Measurements from ENCODE around the gene NOL9. TPM values are rescaled to one million over a fixed set of nuclear protein-coding genes. Genes with fewer than 3 reads are reported as not detected.

The NOL9 gene
- total RNA-seq, 4 donors from 2014 or later, result 4.7 to 44.8 (median 23.7) TPM

- Histone ChIP-seq H3K4me3 (no peak overlapping the region), H3K27me3 (no peaks in the 10 kb centered on the region), H3K36me3 (no peaks in the 10 kb centered on the region), H3K9me3 (no peaks in the 10 kb centered on the region), H3K4me1 (peaks cover 0 to 4% of the 10 kb centered on the region in 2 donors), H3K27ac (no peak overlapping the region)
- intact Hi-C loops (cut with DNase I; ENCODE audit: low total_unique reads), result no loop called here
- TF ChIP-seq POLR2A (IDR thresholded peaks at IDR 0.05) (no peak), CTCF (IDR thresholded peaks at IDR 0.05) (no peak)
- DNase-seq, result no peak
Observed at GRCh38 chr1:6507461-6507911, 46.8 kb downstream of the NOL9 start.

GRCh38 chr1:6507037-6507428 is 47.3 kb downstream of the NOL9 start:
- H3K27me3 ChIP-seq, result no peaks in the 10 kb centered on the region
- no peak for DNase-seq
- TF ChIP-seq CTCF (IDR thresholded peaks at IDR 0.05) (no peak), POLR2A (IDR thresholded peaks at IDR 0.05) (no peak)
- H3K36me3 ChIP-seq, result no peaks in the 10 kb centered on the region
- H3K27ac ChIP-seq, result no peak overlapping the region
- H3K9me3 ChIP-seq, result no peaks in the 10 kb centered on the region
- peaks cover 0 to 8% of the 10 kb centered on the region in 2 donors for H3K4me1 ChIP-seq
- H3K4me3 ChIP-seq, result no peak overlapping the region
- intact Hi-C loops (cut with DNase I; ENCODE audit: low total_unique reads), result no loop called here

GRCh38 chr1:6506210-6507036 is 47.9 kb downstream of the NOL9 start:
- TF ChIP-seq CTCF (IDR thresholded peaks at IDR 0.05) (no peak), POLR2A (IDR thresholded peaks at IDR 0.05) (no peak)

GRCh38 chr1:6505367-6506209 is 48.7 kb downstream of the NOL9 start:
- no peaks in the 10 kb centered on the region for H3K36me3 ChIP-seq
- H3K9me3 ChIP-seq, result no peaks in the 10 kb centered on the region
- intact Hi-C loops (cut with DNase I; ENCODE audit: low total_unique reads), result no loop called here
- H3K4me3 ChIP-seq, result no peak overlapping the region
- H3K4me1 ChIP-seq, result peaks cover 0 to 8% of the 10 kb centered on the region in 2 donors
- no peak for TF ChIP-seq CTCF (IDR thresholded peaks at IDR 0.05)
- no peak for TF ChIP-seq POLR2A (IDR thresholded peaks at IDR 0.05)
- no peaks in the 10 kb centered on the region for H3K27me3 ChIP-seq
- DNase-seq, result no peak
- H3K27ac ChIP-seq, result no peak overlapping the region

More at GRCh38 chr1:6506210-6507036, 47.9 kb downstream of the NOL9 start:
- Histone ChIP-seq H3K4me1 (peaks cover 0 to 8% of the 10 kb centered on the region in 2 donors), H3K27me3 (no peaks in the 10 kb centered on the region), H3K9me3 (no peaks in the 10 kb centered on the region), H3K27ac (no peak overlapping the region), H3K4me3 (no peak overlapping the region), H3K36me3 (no peaks in the 10 kb centered on the region)
- intact Hi-C loops (cut with DNase I; ENCODE audit: low total_unique reads), result no loop called here
- no peak for DNase-seq

GRCh38 chr1:6504887-6505286 is 49.4 kb downstream of the NOL9 start:
- H3K4me3 ChIP-seq, result no peak overlapping the region

More at GRCh38 chr1:6504887-6505286, 49.4 kb downstream of the NOL9 start:
- TF ChIP-seq POLR2A (IDR thresholded peaks at IDR 0.05) (no peak), CTCF (IDR thresholded peaks at IDR 0.05) (no peak)
- Histone ChIP-seq H3K27me3 (no peaks in the 10 kb centered on the region), H3K9me3 (no peaks in the 10 kb centered on the region), H3K4me1 (peaks cover 0 to 8% of the 10 kb centered on the region in 2 donors), H3K36me3 (no peaks in the 10 kb centered on the region), H3K27ac (no peak overlapping the region)
- intact Hi-C loops (cut with DNase I; ENCODE audit: low total_unique reads), result no loop called here
- DNase-seq, result no peak
